Vagina (tissue), 2 donors: ENCODE data around the gene TMTC2. TPM values are rescaled to one million over a fixed set of nuclear protein-coding genes. Genes with fewer than 3 reads are reported as not detected.

ENCODE experiments used
- DNase-seq, 2 donors: peaks; one replicate each; pipeline ENCODE4 v3.0.0-alpha.2; 2017; ENCODE audit errors: extremely low spot score in 2 of 2
- H3K27ac ChIP-seq: fragments of 200-600 bp; sonication (generic); one replicate; pipeline ENCODE4 v1.5.1; 2019
- H3K27me3 ChIP-seq: fragments of 200-600 bp; sonication (generic); one replicate; pipeline ENCODE4 v1.5.1; 2019
- H3K36me3 ChIP-seq, 2 donors: fragments of 200-600 bp; sonication (generic); one replicate each; pipeline ENCODE4 v1.5.1; 2017 to 2019
- H3K4me1 ChIP-seq: fragments of 200-600 bp; sonication (generic); one replicate; pipeline ENCODE4 v1.5.1; 2019
- H3K4me3 ChIP-seq, 2 donors: fragments of 200-600 bp; sonication (generic); 1 replicate in 1 of 2; 2 replicates in 1 of 2; pipeline ENCODE4 v1.5.1; 2016 to 2019
- H3K9me3 ChIP-seq: fragments of 200-600 bp; sonication (generic); one replicate; pipeline ENCODE4 v1.5.1; 2019
- POLR2A ChIP-seq, 2 donors: fragments of 450-650 bp; IDR thresholded peaks; one replicate each; pipeline ENCODE4 v1.6.1; 2017; ENCODE audit warnings: antibody characterized with exemption in 2 of 2, mild to moderate bottlenecking in 2 of 2, moderate library complexity in 2 of 2
- POLR2AphosphoS5 ChIP-seq, 2 donors: sonication (generic); formaldehyde crosslinking; IDR thresholded peaks; one replicate each; pipeline ENCODE4 v1.9.0; 2017; ENCODE audit warnings: antibody characterized with exemption in 2 of 2, mild to moderate bottlenecking in 2 of 2, low read depth in 1 of 2; ENCODE audit not compliant: insufficient read depth in 1 of 2
- intact Hi-C: fragments of 100-400 bp; cut with DNase I; formaldehyde crosslinking; loops from one replicate; pipeline ENCODE4 v1.15.1; 2023
- total RNA-seq: library from RNA; depleted of rRNA; stranded (reverse); fragments of >200 nt; gene quantifications from one replicate; pipeline ENCODE4 v1.2.3, GENCODE V29; 2016
- TF ChIP-seq, protein P1 (sequence below), 3 experiments: fragments of 450-650 bp in 2 of 3; fragments of 200-600 bp in 1 of 3; sonication (generic) in 1 of 3; IDR thresholded peaks; one replicate each; pipeline ENCODE4 v1.5.1; 2017 to 2019; ENCODE audit warnings: antibody characterized with exemption in 3 of 3, mild to moderate bottlenecking in 2 of 3, moderate library complexity in 2 of 3

Gene TMTC2
- total RNA-seq, 1 donor from 2014 or later = 15.5 TPM

DNA sequence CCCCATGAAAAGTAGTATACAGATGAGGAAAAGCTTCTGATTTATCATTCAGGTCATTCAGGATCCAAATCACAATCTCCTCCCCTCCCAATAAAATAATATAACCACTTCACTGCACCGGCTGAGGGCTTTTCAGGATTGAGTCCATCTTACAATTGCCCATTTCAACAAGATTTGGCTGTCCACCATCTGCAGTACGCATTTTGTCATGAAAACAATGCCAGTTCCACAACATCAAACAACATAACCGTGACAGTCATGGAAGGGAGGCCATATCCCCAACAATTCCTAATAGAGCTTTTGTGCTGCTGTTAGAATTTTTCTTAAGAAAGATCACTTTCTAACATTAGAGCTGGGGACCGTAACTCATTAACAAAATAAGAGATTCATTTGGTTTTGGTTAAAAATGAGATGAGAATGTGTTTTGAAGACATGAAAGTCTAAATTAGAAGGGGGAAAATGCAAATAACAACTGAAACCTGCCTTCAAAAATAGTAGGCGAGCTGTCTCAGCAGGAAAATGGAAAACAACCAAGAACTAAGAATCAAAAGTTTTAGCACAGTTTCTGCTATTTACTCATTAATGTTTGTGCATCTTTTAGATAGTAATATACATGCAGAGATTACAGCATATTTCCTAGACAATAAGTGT lies 38.3 kb upstream of the TMTC2 start:
- Histone ChIP-seq H3K9me3 (no peaks in the 10 kb centered on the region), H3K4me1 (no peaks in the 10 kb centered on the region), H3K4me3 (no peak overlapping the region), H3K36me3 (no peaks in the 10 kb centered on the region), H3K27ac (no peak overlapping the region), H3K27me3 (no peaks in the 10 kb centered on the region)
- intact Hi-C loops = no loop called here
- TF ChIP-seq, protein P1, sequence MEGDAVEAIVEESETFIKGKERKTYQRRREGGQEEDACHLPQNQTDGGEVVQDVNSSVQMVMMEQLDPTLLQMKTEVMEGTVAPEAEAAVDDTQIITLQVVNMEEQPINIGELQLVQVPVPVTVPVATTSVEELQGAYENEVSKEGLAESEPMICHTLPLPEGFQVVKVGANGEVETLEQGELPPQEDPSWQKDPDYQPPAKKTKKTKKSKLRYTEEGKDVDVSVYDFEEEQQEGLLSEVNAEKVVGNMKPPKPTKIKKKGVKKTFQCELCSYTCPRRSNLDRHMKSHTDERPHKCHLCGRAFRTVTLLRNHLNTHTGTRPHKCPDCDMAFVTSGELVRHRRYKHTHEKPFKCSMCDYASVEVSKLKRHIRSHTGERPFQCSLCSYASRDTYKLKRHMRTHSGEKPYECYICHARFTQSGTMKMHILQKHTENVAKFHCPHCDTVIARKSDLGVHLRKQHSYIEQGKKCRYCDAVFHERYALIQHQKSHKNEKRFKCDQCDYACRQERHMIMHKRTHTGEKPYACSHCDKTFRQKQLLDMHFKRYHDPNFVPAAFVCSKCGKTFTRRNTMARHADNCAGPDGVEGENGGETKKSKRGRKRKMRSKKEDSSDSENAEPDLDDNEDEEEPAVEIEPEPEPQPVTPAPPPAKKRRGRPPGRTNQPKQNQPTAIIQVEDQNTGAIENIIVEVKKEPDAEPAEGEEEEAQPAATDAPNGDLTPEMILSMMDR (IDR thresholded peaks at IDR 0.05) = no peak
- no peak for TF ChIP-seq POLR2AphosphoS5 (IDR thresholded peaks at IDR 0.05; ENCODE audit: insufficient read depth in 1 of 2, low read depth in 1 of 2)
- TF ChIP-seq POLR2A (IDR thresholded peaks at IDR 0.05) = no peak
- no peak for DNase-seq

DNA sequence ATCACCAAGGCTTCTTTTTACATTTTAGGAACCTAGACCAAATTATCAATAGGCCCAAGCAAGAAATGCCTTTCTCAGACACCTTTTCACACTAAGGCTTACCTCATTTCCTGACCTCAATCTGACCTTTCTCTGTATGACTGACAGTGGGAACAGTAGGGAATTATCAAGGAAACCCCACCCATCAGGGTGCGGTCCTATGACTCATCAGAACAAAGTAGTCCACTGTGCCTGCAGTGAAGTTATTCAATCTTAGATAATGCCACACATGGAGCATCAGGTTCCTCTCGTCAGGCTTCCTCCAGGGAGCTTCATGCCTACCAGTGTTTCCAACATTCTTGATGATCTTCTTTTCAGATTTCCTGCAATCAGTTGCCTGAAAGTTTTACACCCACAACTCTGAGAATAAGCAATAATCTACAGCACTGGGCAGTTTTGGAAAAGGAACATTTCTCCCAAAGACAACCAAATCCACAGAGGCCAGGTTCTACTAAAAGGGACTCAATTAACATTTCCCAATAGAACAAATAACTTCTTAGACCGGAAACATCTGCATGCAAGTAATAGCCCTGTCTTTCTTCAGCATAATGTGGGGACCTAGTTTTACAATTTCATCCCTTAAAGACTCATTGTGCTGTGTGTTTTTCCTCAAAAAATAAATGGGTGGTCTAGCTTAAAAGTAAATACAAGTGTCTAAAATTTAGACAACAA lies 35.9 kb upstream of the TMTC2 start:
- Histone ChIP-seq H3K36me3 (no peaks in the 10 kb centered on the region), H3K27ac (no peak overlapping the region), H3K4me1 (no peaks in the 10 kb centered on the region), H3K4me3 (no peak overlapping the region), H3K9me3 (no peaks in the 10 kb centered on the region), H3K27me3 (no peaks in the 10 kb centered on the region)
- no peak for DNase-seq
- intact Hi-C loops = no loop called here
- TF ChIP-seq POLR2A (IDR thresholded peaks at IDR 0.05) (no peak), POLR2AphosphoS5 (IDR thresholded peaks at IDR 0.05; ENCODE audit: insufficient read depth in 1 of 2, low read depth in 1 of 2) (peak in 1 of 2 donors; percentile 67)

DNA sequence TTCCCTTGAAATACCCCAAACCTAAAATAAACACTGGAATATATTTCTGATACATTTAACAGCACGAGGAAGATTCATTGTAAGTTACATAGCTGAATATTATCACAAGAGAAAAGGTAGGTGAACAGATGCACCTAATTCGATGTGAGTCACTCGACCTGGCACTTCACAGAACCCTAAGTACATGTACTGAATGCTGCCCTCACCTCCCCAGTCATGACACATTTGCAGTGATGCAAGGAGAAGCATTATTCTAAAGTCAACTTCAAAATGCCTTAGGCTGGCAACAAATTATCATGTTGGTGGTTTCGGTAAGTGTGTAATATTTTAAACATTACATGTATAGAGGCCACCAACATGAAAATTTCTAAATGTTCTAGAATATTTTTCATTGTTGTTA lies 35.2 kb upstream of the TMTC2 start:
- Histone ChIP-seq H3K4me3 (no peak overlapping the region), H3K36me3 (no peaks in the 10 kb centered on the region), H3K9me3 (no peaks in the 10 kb centered on the region), H3K4me1 (no peaks in the 10 kb centered on the region), H3K27ac (no peak overlapping the region), H3K27me3 (no peaks in the 10 kb centered on the region)
- no peak for DNase-seq
- intact Hi-C loops = no loop called here
- peak in 1 of 2 donors; percentile 62 for TF ChIP-seq POLR2AphosphoS5 (IDR thresholded peaks at IDR 0.05; ENCODE audit: insufficient read depth in 1 of 2, low read depth in 1 of 2)
- no peak for TF ChIP-seq POLR2A (IDR thresholded peaks at IDR 0.05)
- TF ChIP-seq, protein P1 (IDR thresholded peaks at IDR 0.05) = no peak

DNA sequence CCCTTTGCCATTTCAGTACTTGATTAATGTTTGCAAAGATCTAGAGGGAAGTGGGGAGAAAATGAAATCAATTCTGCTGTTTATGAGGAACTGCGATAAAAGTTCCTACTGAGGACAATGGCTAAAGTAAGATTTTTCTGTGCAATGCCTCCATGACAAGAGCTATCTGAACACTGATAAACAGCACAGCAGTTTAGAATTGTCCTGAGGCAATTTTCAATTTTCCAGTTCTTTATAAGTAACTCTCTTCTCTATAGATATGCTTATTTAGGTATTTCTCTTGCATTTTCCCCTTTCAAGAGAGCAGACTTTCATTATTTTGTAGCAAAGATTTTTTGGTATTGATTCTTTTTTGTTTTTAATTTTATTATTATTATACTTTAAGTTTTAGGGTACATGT lies 34.6 kb upstream of the TMTC2 start:
- TF ChIP-seq POLR2A (IDR thresholded peaks at IDR 0.05) (no peak), POLR2AphosphoS5 (IDR thresholded peaks at IDR 0.05; ENCODE audit: insufficient read depth in 1 of 2, low read depth in 1 of 2) (no peak)
- TF ChIP-seq, protein P1 (IDR thresholded peaks at IDR 0.05) = no peak
- H3K4me3 ChIP-seq = no peak overlapping the region
- no peak overlapping the region for H3K27ac ChIP-seq
- intact Hi-C loops = no loop called here
- no peaks in the 10 kb centered on the region for H3K27me3 ChIP-seq
- H3K36me3 ChIP-seq = no peaks in the 10 kb centered on the region
- no peak for DNase-seq
- no peaks in the 10 kb centered on the region for H3K4me1 ChIP-seq
- no peaks in the 10 kb centered on the region for H3K9me3 ChIP-seq

DNA sequence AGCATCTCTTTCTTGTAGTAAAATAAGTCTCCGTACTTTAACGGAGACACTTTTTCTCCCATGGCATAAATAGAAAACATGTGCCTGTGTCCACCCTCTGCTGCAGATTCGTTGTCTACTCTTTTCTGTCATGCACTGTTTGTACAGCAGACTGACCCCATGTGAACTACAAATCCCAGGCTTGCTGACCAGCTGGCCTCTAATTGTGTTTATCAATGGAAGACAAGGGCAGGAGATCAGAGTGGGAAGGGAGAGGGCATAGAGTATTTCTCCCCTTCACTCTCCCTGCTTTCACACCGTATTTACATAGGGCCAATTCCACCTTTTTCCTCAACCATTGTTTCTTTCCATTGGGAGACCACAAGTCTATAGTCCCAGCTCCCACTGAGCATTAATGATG lies 31.0 kb upstream of the TMTC2 start:
- Histone ChIP-seq H3K4me1 (no peaks in the 10 kb centered on the region), H3K9me3 (no peaks in the 10 kb centered on the region), H3K27me3 (no peaks in the 10 kb centered on the region), H3K4me3 (no peak overlapping the region), H3K27ac (no peak overlapping the region), H3K36me3 (no peaks in the 10 kb centered on the region)
- DNase-seq = no peak
- TF ChIP-seq POLR2AphosphoS5 (IDR thresholded peaks at IDR 0.05; ENCODE audit: insufficient read depth in 1 of 2, low read depth in 1 of 2) (no peak), POLR2A (IDR thresholded peaks at IDR 0.05) (no peak)
- TF ChIP-seq, protein P1 (IDR thresholded peaks at IDR 0.05) = no peak
- intact Hi-C loops = no loop called here
